Stimulated activated naive B cell treated with anti-CD40 and anti-IgM and Interleukin-4, amounts not matched to agents 10 μg/mL and 1 μg/mL and 100 μg/mL, for 72 hours (primary cell): Measurements from ENCODE around the gene SFXN2.

Source experiments
- ATAC-seq, 2 donors: fragments of 150-1000 bp; cut with Tn5 transposase; replicated peaks; 2 replicates each; pipeline ENCODE4 v1.10.0; 2021; ENCODE audit warnings: moderate library complexity in 1 of 2
- DNase-seq: peaks from one replicate; pipeline ENCODE4 v3.0.0; 2021
- H3K27ac Mint-ChIP-seq: one replicate; pipeline ENCODE4 v1.8.0; 2022; ENCODE audit warnings: mild to moderate bottlenecking, mixed read lengths
- H3K27me3 Mint-ChIP-seq, 2 donors: one replicate each; pipeline ENCODE4 v1.8.0; 2022; ENCODE audit warnings: mixed read lengths in 2 of 2
- H3K36me3 Mint-ChIP-seq, 2 donors: one replicate each; pipeline ENCODE4 v1.8.0; 2022; ENCODE audit warnings: mixed read lengths in 2 of 2, mild to moderate bottlenecking in 1 of 2
- H3K4me1 Mint-ChIP-seq, 2 donors: one replicate each; pipeline ENCODE4 v1.8.0; 2022; ENCODE audit warnings: mixed read lengths in 2 of 2, mild to moderate bottlenecking in 1 of 2
- H3K4me3 Mint-ChIP-seq, 2 donors: one replicate each; pipeline ENCODE4 v1.8.0; 2022; ENCODE audit warnings: mild to moderate bottlenecking in 2 of 2, mixed read lengths in 2 of 2, moderate library complexity in 1 of 2
- H3K9me3 Mint-ChIP-seq, 2 donors: one replicate each; pipeline ENCODE4 v1.8.0; 2022; ENCODE audit warnings: mixed read lengths in 2 of 2, mild to moderate bottlenecking in 1 of 2

SFXN2 gene

GRCh38 chr10:102775935-102776669, 61.7 kb downstream of the SFXN2 start:
- H3K27ac Mint-ChIP-seq, result peak overlapping the region; percentile 56
- no peaks in the 10 kb centered on the region for H3K9me3 Mint-ChIP-seq
- H3K4me1 Mint-ChIP-seq, result peaks cover 25 to 63% of the 10 kb centered on the region in 2 donors
- no peaks in the 10 kb centered on the region for H3K27me3 Mint-ChIP-seq
- H3K4me3 Mint-ChIP-seq, result peak overlapping the region in 1 of 2 donors; percentile 30
- ATAC-seq (peak; percentile 46 to 50), DNase-seq (no peak)
- H3K36me3 Mint-ChIP-seq, result peaks cover 14 to 18% of the 10 kb centered on the region in 2 donors

GRCh38 chr10:102776779-102777456, 62.5 kb downstream of the SFXN2 start:
- Mint-ChIP-seq H3K27me3 (no peaks in the 10 kb centered on the region), H3K4me1 (peaks cover 28 to 65% of the 10 kb centered on the region in 2 donors), H3K36me3 (peaks cover 18 to 21% of the 10 kb centered on the region in 2 donors), H3K4me3 (no peak overlapping the region), H3K27ac (no peak overlapping the region), H3K9me3 (no peaks in the 10 kb centered on the region)
- peak; percentile 12 to 22 for ATAC-seq
- no peak for DNase-seq

GRCh38 chr10:102777711-102778453, 63.4 kb downstream of the SFXN2 start:
- DNase-seq, result no peak
- Mint-ChIP-seq H3K4me1 (peaks cover 30 to 62% of the 10 kb centered on the region in 2 donors), H3K27me3 (no peaks in the 10 kb centered on the region), H3K4me3 (no peak overlapping the region), H3K27ac (peak overlapping the region; percentile 62), H3K9me3 (no peaks in the 10 kb centered on the region), H3K36me3 (peaks cover 23% of the 10 kb centered on the region in 2 donors)
- ATAC-seq, result no peak

GRCh38 chr10:102778781-102779180, 64.3 kb downstream of the SFXN2 start:
- peaks cover 23 to 29% of the 10 kb centered on the region in 2 donors for H3K36me3 Mint-ChIP-seq
- no peak for ATAC-seq
- no peak overlapping the region for H3K4me3 Mint-ChIP-seq
- no peak for DNase-seq
- H3K27ac Mint-ChIP-seq, result no peak overlapping the region
- no peaks in the 10 kb centered on the region for H3K27me3 Mint-ChIP-seq
- no peaks in the 10 kb centered on the region for H3K9me3 Mint-ChIP-seq
- peaks cover 31 to 62% of the 10 kb centered on the region in 2 donors for H3K4me1 Mint-ChIP-seq

- no peak overlapping the region for H3K4me3 Mint-ChIP-seq
- DNase-seq, result no peak
- no peaks in the 10 kb centered on the region for H3K9me3 Mint-ChIP-seq
- ATAC-seq, result no peak
- no peak overlapping the region for H3K27ac Mint-ChIP-seq
- peaks cover 20 to 29% of the 10 kb centered on the region in 2 donors for H3K36me3 Mint-ChIP-seq
- H3K4me1 Mint-ChIP-seq, result peaks cover 28 to 54% of the 10 kb centered on the region in 2 donors
- no peaks in the 10 kb centered on the region for H3K27me3 Mint-ChIP-seq
Observed at GRCh38 chr10:102779680-102780526, 65.5 kb downstream of the SFXN2 start.

GRCh38 chr10:102780527-102780808, 66.0 kb downstream of the SFXN2 start:
- Mint-ChIP-seq H3K27ac (no peak overlapping the region), H3K4me3 (no peak overlapping the region), H3K9me3 (no peaks in the 10 kb centered on the region), H3K36me3 (peaks cover 21 to 32% of the 10 kb centered on the region in 2 donors), H3K27me3 (no peaks in the 10 kb centered on the region), H3K4me1 (peaks cover 26 to 52% of the 10 kb centered on the region in 2 donors)
- DNase-seq, result no peak
- no peak for ATAC-seq

GRCh38 chr10:102781090-102781920, 66.9 kb downstream of the SFXN2 start:
- H3K4me3 Mint-ChIP-seq, result no peak overlapping the region
- no peaks in the 10 kb centered on the region for H3K9me3 Mint-ChIP-seq
- peak overlapping the region; percentile 37 for H3K27ac Mint-ChIP-seq
- no peak for DNase-seq
- peaks cover 26 to 52% of the 10 kb centered on the region in 2 donors for H3K4me1 Mint-ChIP-seq
- ATAC-seq, result no peak
- peaks cover 20 to 40% of the 10 kb centered on the region in 2 donors for H3K36me3 Mint-ChIP-seq
- H3K27me3 Mint-ChIP-seq, result no peaks in the 10 kb centered on the region

- H3K4me3 Mint-ChIP-seq, result no peak overlapping the region
- DNase-seq, result no peak
- no peak overlapping the region for H3K27ac Mint-ChIP-seq
- no peaks in the 10 kb centered on the region for H3K9me3 Mint-ChIP-seq
- no peak for ATAC-seq
- no peaks in the 10 kb centered on the region for H3K27me3 Mint-ChIP-seq
- peaks cover 20 to 40% of the 10 kb centered on the region in 2 donors for H3K36me3 Mint-ChIP-seq
- H3K4me1 Mint-ChIP-seq, result peaks cover 27 to 52% of the 10 kb centered on the region in 2 donors
Observed at GRCh38 chr10:102781921-102782557, 67.6 kb downstream of the SFXN2 start.

GRCh38 chr10:102782673-102783551, 68.5 kb downstream of the SFXN2 start:
- Mint-ChIP-seq H3K9me3 (no peaks in the 10 kb centered on the region), H3K4me1 (peaks cover 29 to 57% of the 10 kb centered on the region in 2 donors), H3K27me3 (no peaks in the 10 kb centered on the region), H3K36me3 (peaks cover 17 to 43% of the 10 kb centered on the region in 2 donors), H3K27ac (no peak overlapping the region), H3K4me3 (no peak overlapping the region)
- ATAC-seq (no peak), DNase-seq (no peak)

GRCh38 chr10:102783568-102783967, 69.1 kb downstream of the SFXN2 start:
- Mint-ChIP-seq H3K4me1 (peaks cover 28 to 51% of the 10 kb centered on the region in 2 donors), H3K36me3 (peaks cover 13 to 38% of the 10 kb centered on the region in 2 donors), H3K9me3 (no peaks in the 10 kb centered on the region), H3K27me3 (no peaks in the 10 kb centered on the region), H3K27ac (no peak overlapping the region), H3K4me3 (no peak overlapping the region)
- ATAC-seq (no peak), DNase-seq (no peak)

- Mint-ChIP-seq H3K36me3 (peaks cover 18 to 46% of the 10 kb centered on the region in 2 donors), H3K9me3 (peaks cover 3 to 9% of the 10 kb centered on the region in 2 donors), H3K27me3 (no peaks in the 10 kb centered on the region), H3K4me3 (no peak overlapping the region), H3K27ac (no peak overlapping the region), H3K4me1 (peaks cover 27 to 53% of the 10 kb centered on the region in 2 donors)
- no peak for ATAC-seq
- DNase-seq, result no peak
Observed at GRCh38 chr10:102785818-102786217, 71.4 kb downstream of the SFXN2 start.

- H3K36me3 Mint-ChIP-seq, result peaks cover 13 to 36% of the 10 kb centered on the region in 2 donors
- no peak for ATAC-seq
- H3K27me3 Mint-ChIP-seq, result no peaks in the 10 kb centered on the region
- peaks cover 3 to 9% of the 10 kb centered on the region in 2 donors for H3K9me3 Mint-ChIP-seq
- H3K4me1 Mint-ChIP-seq, result peaks cover 26 to 63% of the 10 kb centered on the region in 2 donors
- peak overlapping the region; percentile 14 for H3K27ac Mint-ChIP-seq
- no peak overlapping the region for H3K4me3 Mint-ChIP-seq
- DNase-seq, result no peak
Observed at GRCh38 chr10:102791754-102792395, 77.4 kb downstream of the SFXN2 start.
